Mammary epithelial cell (primary cell): ENCODE measurements around the gene ZNF205.

ENCODE experiments used
- CTCF ChIP-seq, 2 donors: IDR thresholded peaks in 1 of 2; conservative IDR thresholded peaks in 1 of 2; 2 replicates each; pipeline ENCODE4 v1.5.1; 2011 to 2012; ENCODE audit warnings: inconsistent platforms in 2 of 2, low read length in 2 of 2, mild to moderate bottlenecking in 2 of 2, control low read depth in 1 of 2, low read depth in 1 of 2; ENCODE audit not compliant: insufficient read depth in 1 of 2; ENCODE audit errors: extremely low read depth in 1 of 2
- EZH2 ChIP-seq: IDR thresholded peaks from 2 replicates; pipeline ENCODE4 v1.6.1; 2012; ENCODE audit warnings: low read length, inconsistent platforms, borderline replicate concordance

GRCh38 chr16:3140603-3141427 lies 28.4 kb downstream of the ZNF205 start:
- TF ChIP-seq CTCF (conservative IDR thresholded peaks at IDR 0.05 in 1 of 2, IDR thresholded peaks at IDR 0.05 in 1 of 2; ENCODE audit: extremely low read depth in 1 of 2, insufficient read depth in 1 of 2, low read depth in 1 of 2, low read length in 2 of 2) (no peak), EZH2 (no peak)
